HepG2 (cell line): ENCODE results near the gene TPST1. TPM values are rescaled to one million over a fixed set of nuclear protein-coding genes. Genes with fewer than 3 reads are reported as not detected.

Experiments used
- ATAC-seq: fragments of 200-7000 bp; cut with Tn5 transposase; 3 replicates; pipeline ENCODE4 v1.9.1; 2020; ENCODE audit warnings: mild to moderate bottlenecking, moderate library complexity
- BruUV-seq: library from RNA; stranded (reverse); fragments of 400-500 nt; replicated peaks from 2 replicates; lab custom pipeline; 2021; lab: Mats Ljungman, UMichigan
- CTCF ChIA-PET: fragments of 300-600 bp; formaldehyde crosslinking; extraction: SDS; loops from one replicate; lab custom pipeline; 2021; ENCODE audit warnings: low total read pairs, inconsistent platforms, low intra/inter-chr PET ratio; lab: Yijun Ruan, JAX
- POLR2A ChIA-PET: fragments of 350-600 bp; sonication (Branson Sonifier 250); formaldehyde crosslinking; loops from one replicate; lab custom pipeline; 2020; ENCODE audit warnings: antibody characterized with exemption, inconsistent platforms; lab: Yijun Ruan, JAX
- DNase-seq: peaks from one replicate; pipeline ENCODE4 v3.0.0-alpha.2; 2015; ENCODE audit warnings: low spot score
- FAIRE-seq: peaks from 3 replicates; lab custom pipeline; 2011; peaks lifted over from hg19 to GRCh38; lab: Jason Lieb, UNC
- H2AFZ ChIP-seq: one replicate; pipeline ENCODE4 v1.6.1; 2011; ENCODE audit warnings: low read length, inconsistent platforms
- H3K27ac ChIP-seq: fragments of 300-600 bp; 3 replicates; pipeline ENCODE4 v1.8.0; 2011; ENCODE audit warnings: mixed run types, mild to moderate bottlenecking, mixed read lengths, low read length, inconsistent platforms; ENCODE audit not compliant: insufficient read depth; ENCODE audit errors: extremely low read length
- H3K27me3 ChIP-seq, 2 experiments: fragments of 200-600 bp in 1 of 2; 2 replicates in 1 of 2; 3 replicates in 1 of 2; pipeline versions ENCODE4 v1.6.0 to v1.8.0; 2011; ENCODE audit warnings: low read length in 2 of 2, mild to moderate bottlenecking in 2 of 2, moderate library complexity in 2 of 2, inconsistent platforms in 1 of 2; ENCODE audit not compliant: insufficient read depth in 2 of 2, control insufficient read depth in 1 of 2
- H3K36me3 ChIP-seq, 2 experiments: fragments of 200-600 bp in 1 of 2; replicated peaks in 1 of 2; 2 replicates in 1 of 2; 3 replicates in 1 of 2; pipeline versions ENCODE4 v1.5.1 to v1.8.0; 2011; ENCODE audit warnings: low read length in 2 of 2, inconsistent platforms in 1 of 2; ENCODE audit not compliant: insufficient read depth in 2 of 2, control insufficient read depth in 1 of 2
- H3K4me1 ChIP-seq: 2 replicates; pipeline ENCODE4 v1.5.1; 2012; ENCODE audit warnings: low read length, inconsistent platforms; ENCODE audit not compliant: insufficient read depth
- H3K4me2 ChIP-seq: 2 replicates; pipeline ENCODE4 v1.6.0; 2011; ENCODE audit warnings: low read depth, low read length, inconsistent platforms
- H3K4me3 ChIP-seq, 3 experiments: fragments of 200-600 bp in 1 of 3; sonication (generic), shearing (Covaris generic) in 1 of 3; replicated peaks in 1 of 3; 2 replicates each; pipeline ENCODE4 v1.5.1; 2011 to 2016; ENCODE audit warnings: low read length in 3 of 3, inconsistent platforms in 2 of 3, low read depth in 2 of 3, mild to moderate bottlenecking in 2 of 3, control low read depth in 1 of 3, mixed read lengths in 1 of 3; ENCODE audit not compliant: insufficient read depth in 1 of 3
- H3K79me2 ChIP-seq: one replicate; pipeline ENCODE4 v1.6.1; 2011; ENCODE audit warnings: low read length, inconsistent platforms; ENCODE audit not compliant: insufficient read depth
- H3K9ac ChIP-seq: 2 replicates; pipeline ENCODE4 v1.6.0; 2011; ENCODE audit warnings: mild to moderate bottlenecking, low read depth, low read length, inconsistent platforms; ENCODE audit not compliant: insufficient read depth
- H3K9me3 ChIP-seq: 2 replicates; pipeline ENCODE4 v1.5.1; 2012; ENCODE audit warnings: mild to moderate bottlenecking, low read length
- H4K20me1 ChIP-seq: 2 replicates; pipeline ENCODE4 v1.6.0; 2011; ENCODE audit warnings: inconsistent platforms, mild to moderate bottlenecking, low read length, moderate library complexity; ENCODE audit not compliant: insufficient read depth
- CC2D1A ChIP-seq: sonication (generic); formaldehyde crosslinking; IDR thresholded peaks from 2 replicates; pipeline ENCODE4 v1.8.1; 2023; ENCODE audit warnings: mild to moderate bottlenecking, missing genetic modification reagents
- KLF6 ChIP-seq: IDR thresholded peaks from 2 replicates; pipeline ENCODE4 v1.8.0; 2016; ENCODE audit warnings: missing biosample characterization, missing genetic modification reagents
- MAFK ChIP-seq, 2 experiments: IDR thresholded peaks in 1 of 2; conservative IDR thresholded peaks in 1 of 2; 2 replicates each; pipeline ENCODE4 v1.6.1; 2011; ENCODE audit warnings: improper control_type of control experiment in 2 of 2, low read length in 2 of 2
- NFATC3 ChIP-seq: sonication (generic); formaldehyde crosslinking; IDR thresholded peaks from 2 replicates; pipeline ENCODE4 v1.5.1; 2020; ENCODE audit warnings: mild to moderate bottlenecking, missing genetic modification reagents
- NFE2L2 ChIP-seq: fragments of 150-350 bp; IDR thresholded peaks from 2 replicates; pipeline ENCODE4 v1.6.1; 2014; ENCODE audit warnings: low read length
- PRMT3 ChIP-seq: sonication (generic); formaldehyde crosslinking; IDR thresholded peaks from 2 replicates; pipeline ENCODE4 v1.8.1; 2022; ENCODE audit warnings: low read depth, mild to moderate bottlenecking, moderate library complexity, missing genetic modification reagents, borderline replicate concordance
- ZNF337 ChIP-seq: sonication (generic); formaldehyde crosslinking; IDR thresholded peaks from 2 replicates; pipeline ENCODE4 v1.5.1; 2020; ENCODE audit warnings: missing genetic modification reagents, low read depth, mild to moderate bottlenecking, borderline replicate concordance
- ZNF609 ChIP-seq: sonication (generic); formaldehyde crosslinking; IDR thresholded peaks from 2 replicates; pipeline ENCODE4 v1.4.0; 2020; ENCODE audit warnings: mild to moderate bottlenecking, missing genetic modification reagents, borderline replicate concordance
- ZNF687 ChIP-seq: sonication (generic); formaldehyde crosslinking; IDR thresholded peaks from 2 replicates; pipeline ENCODE4 v1.5.1; 2020; ENCODE audit warnings: mild to moderate bottlenecking, missing genetic modification reagents, moderate library complexity
- ZNF776 ChIP-seq: sonication (generic); formaldehyde crosslinking; IDR thresholded peaks from 2 replicates; pipeline ENCODE4 v1.4.0; 2020; ENCODE audit warnings: mild to moderate bottlenecking, missing genetic modification reagents
- WGBS: methylation state at CpG from one replicate; pipeline ENCODE4 v1.1.6; 2017; ENCODE audit warnings: low lambda C conversion rate; 5-methylcytosine and 5-hydroxymethylcytosine counted together
- in situ Hi-C: cut with HindIII; loops from 2 replicates; pipeline ENCODE4 v1.10.0; 2017; ENCODE audit warnings: low pct_unique_long_range_greater_than_20kb; ENCODE audit not compliant: extremely low pct_ligation_motif_present
- intact Hi-C: fragments of 100-400 bp; cut with micrococcal nuclease; formaldehyde crosslinking; loops from one replicate; pipeline ENCODE4 v1.10.0; 2022; ENCODE audit not compliant: unreplicated experiment
- polyA plus RNA-seq, 8 experiments: library from polyadenylated mRNA; depleted of rRNA in 3 of 8; stranded (reverse) in 7 of 8; unstranded in 1 of 8; fragments of >200 nt; fragmentation: Illumina TruSeq in 4 of 8; extraction: Trizol in 4 of 8; gene quantifications; 2 replicates each; pipeline versions ENCODE4 v1.2.1 to v1.2.3, GENCODE V29; 2011 to 2016; ENCODE audit warnings: low read depth in 4 of 8, missing spikeins in 1 of 8, mixed read lengths in 1 of 8; ENCODE audit not compliant: insufficient read depth in 1 of 8
- total RNA-seq, 5 experiments: library from RNA; depleted of rRNA; stranded (reverse); fragments of >200 nt; fragmentation: Illumina TruSeq; extraction: Trizol; gene quantifications; 2 replicates each; pipeline ENCODE4 v1.2.3, GENCODE V29; 2016; ENCODE audit warnings: low read depth in 1 of 5
- TF ChIP-seq, protein P1 (sequence below): IDR thresholded peaks from 2 replicates; pipeline ENCODE4 v1.6.1; 2016; ENCODE audit warnings: mild to moderate bottlenecking
- TF ChIP-seq, protein P2 (sequence below): sonication (generic); formaldehyde crosslinking; IDR thresholded peaks from 2 replicates; pipeline ENCODE4 v1.4.0; 2020; ENCODE audit warnings: mild to moderate bottlenecking, missing genetic modification reagents

Gene TPST1
- total and polyA plus RNA-seq, 2 of the 13 experiments (the other 11 are each of a cell fraction or from before 2014, with no cell fraction given): 24.3 to 34.1 TPM

GRCh38 chr7:66281678-66282590 is 76.8 kb downstream of the TPST1 start:
- ATAC-seq: no peak; the same call in 2 of the 3 replicates
- no peak overlapping the region for H3K9ac ChIP-seq
- H3K36me3 ChIP-seq: no peaks in the 10 kb centered on the region
- H3K4me1 ChIP-seq: peaks cover 23% of the 10 kb centered on the region
- in situ Hi-C loops: no loop called here
- peak; percentile 6 for DNase-seq
- H2AFZ ChIP-seq: no peak overlapping the region
- H3K27me3 ChIP-seq: no peaks in the 10 kb centered on the region
- ChIA-PET POLR2A (no interaction called here), CTCF (no interaction called here)
- WGBS: 92% methylated on average over 7 of the region's 8 CpGs
- FAIRE-seq: no peak
- H3K27ac ChIP-seq: no peak overlapping the region
- no peaks in the 10 kb centered on the region for H3K9me3 ChIP-seq
- H3K79me2 ChIP-seq: peaks cover 25% of the 10 kb centered on the region
- intact Hi-C loops: no loop called here
- H3K4me3 ChIP-seq: no peak overlapping the region
- no peak overlapping the region for H3K4me2 ChIP-seq
- H4K20me1 ChIP-seq: no peaks in the 10 kb centered on the region
- no TSS peak for BruUV-seq
- TF ChIP-seq NFATC3 (CRISPR knock-in tag) (no peak), CC2D1A (CRISPR knock-in tag) (no peak), MAFK (conservative IDR thresholded peaks at IDR 0.05 in 1 of 2, IDR thresholded peaks at IDR 0.05 in 1 of 2; ENCODE audit: low read length in 2 of 2) (peak in 1 of 2 experiments; percentile 32; a peak in 1 of 4 replicates), PRMT3 (CRISPR knock-in tag) (no peak), ZNF609 (CRISPR knock-in tag) (no peak), KLF6 (CRISPR knock-in tag) (no peak), ZNF687 (CRISPR knock-in tag) (no peak), ZNF337 (CRISPR knock-in tag) (no peak), NFE2L2 (peak; percentile 40; the same call in 1 of the 2 replicates), ZNF776 (CRISPR knock-in tag) (no peak)
- TF ChIP-seq, protein P1, sequence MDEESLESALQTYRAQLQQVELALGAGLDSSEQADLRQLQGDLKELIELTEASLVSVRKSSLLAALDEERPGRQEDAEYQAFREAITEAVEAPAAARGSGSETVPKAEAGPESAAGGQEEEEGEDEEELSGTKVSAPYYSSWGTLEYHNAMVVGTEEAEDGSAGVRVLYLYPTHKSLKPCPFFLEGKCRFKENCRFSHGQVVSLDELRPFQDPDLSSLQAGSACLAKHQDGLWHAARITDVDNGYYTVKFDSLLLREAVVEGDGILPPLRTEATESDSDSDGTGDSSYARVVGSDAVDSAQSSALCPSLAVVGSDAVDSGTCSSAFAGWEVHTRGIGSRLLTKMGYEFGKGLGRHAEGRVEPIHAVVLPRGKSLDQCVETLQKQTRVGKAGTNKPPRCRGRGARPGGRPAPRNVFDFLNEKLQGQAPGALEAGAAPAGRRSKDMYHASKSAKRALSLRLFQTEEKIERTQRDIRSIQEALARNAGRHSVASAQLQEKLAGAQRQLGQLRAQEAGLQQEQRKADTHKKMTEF (CRISPR knock-in tag): no peak
- TF ChIP-seq, protein P2, sequence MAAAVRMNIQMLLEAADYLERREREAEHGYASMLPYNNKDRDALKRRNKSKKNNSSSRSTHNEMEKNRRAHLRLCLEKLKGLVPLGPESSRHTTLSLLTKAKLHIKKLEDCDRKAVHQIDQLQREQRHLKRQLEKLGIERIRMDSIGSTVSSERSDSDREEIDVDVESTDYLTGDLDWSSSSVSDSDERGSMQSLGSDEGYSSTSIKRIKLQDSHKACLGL (CRISPR knock-in tag): no peak
